NCI-H82 treated with DMSO at 0.1 percent for 48 hours (cell line): ENCODE results near the gene CORO6.
A peak's percentile ranks its signal among the peaks of the same experiment; 100 is the strongest.

Experiments used
- DNase-seq: peaks from one replicate; lab custom pipeline; 2025; ENCODE audit not compliant: unreplicated experiment; lab: John Stamatoyannopoulos, UW

The CORO6 gene

DNA sequence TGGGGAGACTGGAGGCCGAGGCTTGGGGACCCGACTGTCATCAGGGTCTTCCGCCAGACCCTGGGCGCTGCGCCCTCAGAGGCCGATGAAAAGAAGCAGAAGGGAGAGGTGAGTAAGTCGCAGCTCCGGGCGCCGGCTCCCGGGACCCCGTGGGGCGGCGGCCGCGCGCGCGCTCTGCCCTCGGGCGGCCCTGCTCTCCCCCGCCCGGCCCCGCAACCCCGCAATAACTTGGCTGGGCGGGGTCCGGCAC lies 55.5 kb downstream of the CORO6 start:
- no peak for DNase-seq

DNA sequence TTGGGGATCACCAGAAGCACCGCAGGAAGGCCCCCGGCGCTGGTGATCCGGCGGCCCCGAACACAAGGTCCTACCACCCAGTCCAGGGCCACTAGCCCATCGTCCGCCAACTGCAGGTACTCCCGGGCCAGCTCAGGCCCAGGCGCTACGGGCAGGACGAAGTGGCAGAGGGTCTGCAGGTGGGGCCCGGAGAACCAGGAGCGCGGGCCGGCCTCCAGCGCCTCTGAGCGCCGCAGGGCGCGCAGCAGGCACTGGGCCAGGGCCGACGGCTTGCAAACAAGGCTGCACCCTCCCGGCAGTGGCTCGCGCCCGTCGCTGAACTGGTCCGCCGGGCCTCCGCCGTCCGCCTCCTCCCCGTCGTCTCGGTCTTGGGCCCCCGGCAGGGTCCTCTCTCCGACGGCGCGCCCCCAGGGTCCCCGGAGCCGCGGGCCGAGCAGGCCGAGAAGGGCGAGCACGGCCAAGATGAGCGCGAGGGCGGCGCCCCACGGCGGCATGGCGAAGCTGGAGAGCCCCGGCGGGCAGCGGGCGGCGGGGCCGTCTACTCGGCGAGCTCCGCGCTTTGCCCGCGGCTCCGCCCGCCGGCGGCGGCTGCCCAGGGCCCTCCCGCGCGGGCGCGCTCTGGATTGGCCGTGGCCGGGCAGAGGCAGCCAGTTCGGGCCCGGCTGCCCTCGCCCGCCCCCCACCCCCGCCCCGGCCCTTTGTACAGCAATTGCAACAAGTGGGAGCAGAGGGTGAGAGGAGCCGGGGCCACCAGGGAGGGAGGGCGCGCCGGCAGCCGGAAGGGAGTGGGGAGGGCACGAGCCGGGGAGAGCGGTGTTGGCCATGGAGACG lies 56.0 kb downstream of the CORO6 start, which contains the start of gene ABHD15:
Gene ABHD15, minus strand, starts transcription at position 565 of the 831 bp plus-strand sequence. Its CDS starts 71 bp downstream, at position 494.
- DNase-seq: no peak

DNA sequence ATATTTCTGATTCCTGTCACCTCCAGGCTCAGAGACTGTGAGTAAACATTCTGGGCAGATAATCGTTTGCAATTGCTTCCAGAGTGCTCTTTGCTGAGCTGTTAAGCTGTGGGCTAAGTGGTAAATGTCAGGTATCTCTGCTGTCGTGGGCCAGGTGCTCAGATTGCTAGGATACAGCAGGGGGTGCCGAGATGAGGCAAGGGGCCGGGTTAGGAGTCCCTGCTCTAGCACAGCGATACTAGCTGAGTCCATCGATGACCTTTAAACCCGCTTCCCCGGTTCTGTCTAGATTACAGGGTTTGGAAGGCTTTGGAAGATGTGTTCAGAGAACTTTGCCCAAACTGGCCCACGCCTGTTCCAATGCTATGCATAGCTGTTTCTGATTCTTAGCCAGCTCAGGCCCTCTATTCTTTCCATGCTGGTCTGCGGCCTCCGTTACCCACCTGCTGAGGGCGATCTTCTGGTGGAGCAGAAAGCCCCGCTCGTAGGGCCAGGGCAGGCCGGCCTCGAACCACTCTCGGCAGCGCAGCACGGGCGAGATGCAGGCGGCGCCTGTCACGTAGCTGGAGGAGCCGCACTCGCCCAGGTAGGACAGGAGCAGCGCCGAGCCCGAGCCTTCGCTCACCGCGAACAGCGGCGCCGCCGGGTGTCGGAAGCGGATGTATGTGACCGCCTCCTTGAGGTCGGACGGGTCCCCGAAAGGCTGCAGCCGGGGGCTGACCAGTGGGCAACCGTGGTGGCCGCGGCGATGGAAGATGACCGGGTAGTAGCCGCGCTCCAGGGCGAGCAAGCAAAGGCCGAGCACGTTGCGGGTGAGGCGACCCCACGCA lies 56.9 kb downstream of the CORO6 start:
- peak; percentile 49 for DNase-seq
